ENCODE measurements around the gene ZNF681.
A peak's percentile ranks its signal among the peaks of the same experiment; 100 is the strongest.
"Not testable (repeated sequence)": the region's sequence is repeated elsewhere in the genome, so short reads cannot be mapped to it uniquely, and the experiment has no call there.

Gene ZNF681

DNA sequence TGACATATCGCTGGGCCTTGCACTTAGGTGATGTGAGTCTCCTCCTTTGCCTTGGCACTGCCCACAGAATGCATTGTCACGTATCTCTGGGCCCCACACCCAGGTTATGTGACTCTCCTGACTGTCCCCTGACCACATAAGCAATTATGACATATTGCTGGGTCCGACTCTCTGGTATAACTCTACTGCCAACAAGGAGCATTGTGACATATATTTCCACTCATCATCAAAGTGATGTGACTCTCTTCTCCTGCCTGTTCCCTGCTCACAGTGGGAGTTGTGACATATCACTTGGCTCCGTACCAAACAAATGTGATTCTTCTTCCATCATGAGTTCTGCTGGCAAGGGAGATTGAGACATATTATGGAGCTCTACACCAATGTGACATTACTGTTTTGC, 15.4 kb upstream of the ZNF681 start:
- no peak for DNase-seq (ENCODE audit: low spot score)

DNA sequence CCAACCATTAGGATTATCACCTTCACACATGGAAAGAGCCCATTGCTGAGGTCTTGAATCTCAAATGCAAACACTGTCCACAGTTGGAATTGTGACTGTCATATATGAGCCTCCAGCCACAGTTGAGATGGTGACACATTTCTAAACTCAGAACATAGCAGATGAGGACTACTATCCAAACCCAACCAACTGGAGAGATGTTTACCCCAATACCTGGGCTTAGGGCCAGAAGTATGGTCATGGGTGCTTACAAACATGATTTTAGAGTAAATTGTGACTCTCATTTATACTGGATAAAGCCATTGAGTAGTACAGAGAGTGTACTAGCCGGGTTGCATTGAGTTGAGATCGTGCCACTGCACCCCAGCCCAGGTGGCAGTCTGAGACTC, 14.0 kb upstream of the ZNF681 start:
- DNase-seq (ENCODE audit: low spot score): no peak

DNA sequence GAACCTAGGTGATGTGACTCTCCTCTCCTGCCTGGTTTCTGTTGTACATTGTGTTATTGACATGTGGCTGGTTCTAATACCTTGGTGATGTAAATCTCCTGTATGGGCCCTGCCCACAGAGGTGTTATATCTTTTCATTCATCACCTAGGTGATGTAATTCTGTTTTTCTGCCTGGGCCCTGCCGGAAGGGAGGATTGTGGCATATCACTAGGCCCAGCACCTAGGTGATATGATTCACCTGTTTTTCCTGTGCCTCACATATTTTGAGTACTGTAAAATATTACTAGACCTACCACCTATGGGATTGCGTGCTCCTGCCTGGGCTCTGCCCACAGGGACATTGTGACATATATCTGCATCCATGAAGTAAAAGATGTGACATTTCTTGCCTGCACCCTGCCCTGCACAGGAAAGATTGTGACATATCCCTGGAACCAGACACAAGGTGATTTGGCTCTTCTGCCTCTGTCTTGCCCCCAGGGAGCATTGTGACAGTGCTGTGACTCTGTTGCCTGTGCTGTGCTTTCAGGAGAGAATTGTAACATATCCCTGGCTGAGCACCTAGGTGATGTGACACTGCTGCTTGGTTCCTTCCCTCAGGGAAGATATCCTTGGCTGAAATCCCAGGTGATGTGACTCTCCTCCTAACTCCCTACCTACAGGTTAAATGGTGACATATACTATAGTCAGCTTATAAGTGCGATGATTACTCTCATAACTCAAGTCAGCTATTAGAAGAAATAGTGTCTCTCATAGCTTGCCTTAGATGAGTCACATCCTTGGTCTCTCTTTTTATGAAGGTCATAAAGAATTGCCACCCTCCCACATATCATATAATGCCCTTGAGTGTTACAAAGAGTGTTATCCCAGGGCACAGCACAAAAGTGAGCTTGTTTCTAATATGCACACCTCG, 13.3 kb upstream of the ZNF681 start:
- DNase-seq (ENCODE audit: low spot score): no peak

DNA sequence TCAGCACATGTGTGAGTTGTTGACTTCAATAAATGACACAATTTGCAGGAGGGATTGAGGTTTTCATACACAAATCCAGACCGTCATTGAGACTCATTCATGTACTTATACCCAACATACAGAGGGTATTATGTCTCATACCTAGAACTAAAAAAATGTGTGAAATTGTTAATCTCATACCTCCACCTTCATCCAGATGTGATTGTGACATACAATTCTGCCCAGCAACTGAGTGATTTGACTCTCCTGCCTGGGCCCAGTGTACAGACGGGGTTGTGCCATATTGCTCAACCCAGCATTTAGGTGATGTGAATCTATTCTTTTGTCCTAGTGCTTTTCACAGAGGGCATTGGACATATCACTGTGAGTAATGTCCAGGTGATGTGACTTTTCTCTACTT, 12.6 kb upstream of the ZNF681 start:
- no peak for DNase-seq (ENCODE audit: low spot score)

DNA sequence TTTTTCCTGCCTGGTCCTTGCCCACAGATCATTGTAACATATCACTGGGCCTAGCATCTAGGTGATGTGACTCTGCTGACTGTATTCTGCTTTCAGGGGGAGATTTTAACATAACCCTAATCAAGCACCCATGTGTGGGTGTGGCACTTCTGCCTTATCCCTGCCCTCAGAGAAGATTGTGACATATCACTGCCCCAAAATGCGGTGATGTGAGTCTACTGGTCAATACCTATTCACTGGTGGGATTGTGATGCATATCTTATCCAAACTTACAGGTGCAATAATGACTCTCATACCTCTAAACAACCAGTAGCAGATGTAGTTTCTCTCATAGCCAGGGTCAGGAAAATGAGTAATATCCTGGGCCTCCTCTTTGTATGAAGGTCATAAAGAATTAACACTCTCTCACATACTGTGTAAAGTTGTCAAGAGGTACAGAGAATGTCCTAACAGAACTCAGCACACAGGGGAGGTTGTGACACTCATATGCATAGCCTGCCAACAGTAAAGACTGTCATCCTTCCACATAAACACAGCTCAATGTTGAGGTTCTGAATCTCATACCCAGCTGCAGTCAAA, 12.1 kb upstream of the ZNF681 start:
- DNase-seq (ENCODE audit: low spot score): no peak

DNA sequence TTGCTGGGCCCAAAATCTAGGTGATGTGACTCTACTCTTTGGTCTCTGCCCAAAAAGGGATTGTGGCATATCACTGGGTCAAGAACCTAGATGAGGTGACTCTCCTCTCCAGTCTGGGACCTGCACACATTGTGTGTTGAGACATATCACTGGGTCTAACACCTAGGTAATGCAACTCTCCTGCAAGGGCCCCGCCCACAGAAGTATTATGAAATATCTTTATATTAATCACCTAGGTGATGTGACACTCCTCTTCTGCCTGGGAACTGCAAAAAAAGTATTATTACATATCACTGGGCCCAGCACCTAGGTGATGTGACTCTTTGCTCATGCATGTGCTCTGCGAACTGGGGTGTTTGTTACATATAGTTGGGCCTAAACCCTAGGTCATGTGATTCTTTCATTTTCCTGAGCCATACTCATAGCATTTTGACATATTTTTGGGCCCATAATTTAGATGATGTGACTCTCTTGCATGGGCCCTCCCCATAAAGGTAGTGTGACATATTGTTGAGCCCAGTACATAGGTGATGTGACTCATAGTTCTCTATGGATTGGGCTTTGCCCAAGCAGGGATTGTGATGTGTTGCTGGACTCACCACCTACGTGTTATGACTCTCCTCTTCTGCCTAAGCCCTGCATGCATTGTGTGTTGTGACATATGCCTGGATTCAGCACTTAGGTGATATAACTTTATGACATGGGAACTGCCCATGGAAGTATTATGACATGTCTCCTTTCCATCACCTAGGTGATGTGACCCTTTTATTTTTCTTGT, 11.2 kb upstream of the ZNF681 start:
- no peak for DNase-seq (ENCODE audit: low spot score)

DNA sequence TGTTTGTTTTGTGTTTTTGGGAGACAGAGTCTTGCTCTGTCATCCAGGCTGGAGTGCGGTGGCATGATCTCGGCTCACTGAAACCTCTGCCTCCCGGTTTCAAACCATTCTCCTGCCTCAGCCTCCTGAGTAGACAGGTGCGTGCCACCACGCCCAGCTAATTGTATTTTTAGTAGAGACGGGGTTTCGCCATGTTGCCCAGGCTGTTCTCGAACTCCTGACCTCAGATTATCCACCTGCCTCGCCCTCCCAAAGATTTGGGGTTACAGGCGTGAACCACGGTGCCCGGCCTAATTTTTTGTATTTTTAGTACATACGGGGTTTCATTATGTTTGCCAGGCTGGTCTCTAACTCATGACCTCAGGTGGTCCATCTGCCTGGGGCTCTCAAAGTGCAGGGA, 8.3 kb upstream of the ZNF681 start:
- DNase-seq (ENCODE audit: low spot score): no peak

DNA sequence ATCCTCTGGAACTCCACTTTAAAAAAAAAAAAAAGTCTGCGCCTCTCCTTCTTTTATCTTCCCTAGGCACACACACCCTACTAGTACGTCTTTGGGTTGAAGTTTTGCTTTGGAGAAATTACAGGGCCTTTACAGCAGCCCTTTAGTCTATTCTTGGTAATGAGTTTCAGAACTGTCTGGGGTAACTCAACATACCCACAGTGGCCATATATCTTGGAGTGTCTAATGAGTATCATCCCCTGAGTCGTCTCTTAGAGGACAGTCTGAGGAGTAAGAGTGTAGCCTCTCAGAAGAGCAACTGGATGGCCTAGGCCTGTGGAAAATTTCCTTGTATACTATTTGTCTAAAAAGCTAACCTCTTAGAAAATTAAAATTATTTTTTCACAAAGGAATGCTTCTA, 6.1 kb upstream of the ZNF681 start:
- no peak for DNase-seq (ENCODE audit: low spot score)

DNA sequence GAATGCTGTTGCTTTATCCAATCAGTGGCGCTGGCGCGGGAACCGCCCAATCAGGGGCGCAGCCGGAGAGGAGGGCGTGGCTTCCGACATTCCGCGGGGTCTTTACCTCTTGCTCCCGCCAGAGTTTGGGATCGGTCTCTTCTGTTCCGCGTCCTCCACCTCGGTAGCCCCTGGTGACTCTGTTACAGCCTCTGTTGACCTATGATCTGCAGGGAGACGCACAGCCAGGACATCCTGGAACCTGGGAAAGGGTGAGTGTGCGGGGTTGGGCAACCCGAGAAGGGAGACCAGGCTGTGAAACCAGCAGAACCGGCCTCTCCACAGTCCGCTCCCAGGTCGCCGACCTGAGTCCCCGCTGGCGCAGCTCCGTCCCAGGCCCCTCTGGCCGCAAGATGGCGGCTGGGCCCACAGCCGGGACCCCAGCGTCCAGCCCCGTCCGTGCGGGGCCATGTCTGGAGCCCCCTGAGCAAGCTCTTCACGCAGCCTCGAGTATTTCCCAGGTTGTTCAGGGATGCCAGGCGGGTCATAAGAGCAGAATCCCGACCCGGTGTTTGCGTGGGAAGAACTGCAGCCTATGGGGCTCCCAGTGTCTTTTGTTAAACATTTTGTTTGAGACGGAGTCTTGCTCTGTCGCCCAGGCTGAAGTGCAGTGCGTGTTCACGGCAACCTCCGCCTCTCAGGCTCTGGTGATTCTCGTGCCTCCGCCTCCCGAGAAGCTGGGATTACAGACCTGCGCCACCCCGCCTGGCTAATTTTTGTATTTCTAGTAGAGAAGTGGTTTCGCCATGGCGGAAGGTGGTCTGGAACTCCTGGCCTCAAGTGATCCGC, 4.4 kb upstream of the ZNF681 start:
- peak; percentile 84 for DNase-seq (ENCODE audit: low spot score)

DNA sequence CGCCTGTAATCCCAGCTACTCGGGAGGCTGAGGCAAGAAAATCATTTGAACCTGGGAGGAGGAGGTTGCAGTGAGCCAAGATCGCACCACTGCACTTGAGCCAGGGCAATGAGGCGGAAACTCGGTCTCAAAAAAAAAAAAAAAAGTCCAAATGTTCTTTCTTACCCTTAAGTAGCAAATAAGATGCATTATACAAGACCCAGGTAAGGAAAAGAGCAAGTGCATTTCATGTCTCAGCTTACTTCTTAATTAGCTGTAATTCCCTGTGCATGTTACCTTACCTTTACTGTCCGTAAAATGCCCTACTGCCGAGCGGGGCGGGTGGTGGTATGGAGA, 3.8 kb upstream of the ZNF681 start:
- DNase-seq (ENCODE audit: low spot score): no peak

DNA sequence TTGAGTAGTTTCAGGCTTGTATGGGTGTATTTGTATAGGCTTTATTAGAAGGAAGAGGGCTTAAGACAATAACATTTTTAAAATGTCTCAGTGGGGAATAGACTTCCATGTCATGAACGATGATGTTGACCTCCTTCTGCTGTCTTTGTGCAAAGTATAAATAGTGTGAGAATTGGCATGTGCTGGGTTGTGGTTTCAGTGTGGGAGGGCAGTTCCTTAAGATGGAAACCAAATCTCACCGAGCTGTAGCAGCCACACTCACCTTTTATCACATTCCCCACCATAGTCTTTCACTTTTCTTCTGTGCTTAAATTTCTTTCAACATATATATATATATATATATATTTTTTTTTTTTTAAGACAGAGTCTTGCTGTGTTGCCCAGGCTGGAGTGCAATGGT, 1.6 kb upstream of the ZNF681 start:
- not testable (repeated sequence) for DNase-seq (ENCODE audit: low spot score)

DNA sequence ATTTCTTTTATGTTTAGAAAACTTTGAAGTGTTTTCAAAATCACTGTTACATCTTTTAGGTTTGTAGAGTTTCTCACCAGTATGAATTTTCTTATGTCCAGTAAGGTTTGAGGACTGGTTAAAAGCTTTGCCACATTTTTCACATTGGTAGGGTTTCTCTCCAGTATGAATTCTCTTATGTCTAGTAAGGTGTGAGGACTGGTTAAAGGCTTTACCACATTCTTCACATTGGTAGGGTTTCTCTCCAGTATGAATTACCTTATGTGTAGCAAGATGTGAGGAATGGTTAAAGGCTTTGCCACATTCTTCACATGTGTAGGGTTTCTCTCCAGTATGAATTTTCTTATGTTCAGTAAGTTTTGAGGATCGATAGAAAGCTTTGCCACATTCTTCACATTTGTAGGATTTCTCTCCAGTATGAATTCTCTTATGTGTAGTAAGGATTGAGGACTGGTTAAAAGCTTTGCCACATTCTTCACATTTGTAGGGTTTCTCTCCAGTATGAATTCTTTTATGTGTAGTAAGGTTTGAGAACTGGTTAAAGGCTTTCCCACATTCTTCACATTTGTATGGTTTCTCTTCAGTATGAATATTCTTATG, 15.0 kb downstream of the ZNF681 start:
- DNase-seq (ENCODE audit: low spot score): not testable (repeated sequence)

DNA sequence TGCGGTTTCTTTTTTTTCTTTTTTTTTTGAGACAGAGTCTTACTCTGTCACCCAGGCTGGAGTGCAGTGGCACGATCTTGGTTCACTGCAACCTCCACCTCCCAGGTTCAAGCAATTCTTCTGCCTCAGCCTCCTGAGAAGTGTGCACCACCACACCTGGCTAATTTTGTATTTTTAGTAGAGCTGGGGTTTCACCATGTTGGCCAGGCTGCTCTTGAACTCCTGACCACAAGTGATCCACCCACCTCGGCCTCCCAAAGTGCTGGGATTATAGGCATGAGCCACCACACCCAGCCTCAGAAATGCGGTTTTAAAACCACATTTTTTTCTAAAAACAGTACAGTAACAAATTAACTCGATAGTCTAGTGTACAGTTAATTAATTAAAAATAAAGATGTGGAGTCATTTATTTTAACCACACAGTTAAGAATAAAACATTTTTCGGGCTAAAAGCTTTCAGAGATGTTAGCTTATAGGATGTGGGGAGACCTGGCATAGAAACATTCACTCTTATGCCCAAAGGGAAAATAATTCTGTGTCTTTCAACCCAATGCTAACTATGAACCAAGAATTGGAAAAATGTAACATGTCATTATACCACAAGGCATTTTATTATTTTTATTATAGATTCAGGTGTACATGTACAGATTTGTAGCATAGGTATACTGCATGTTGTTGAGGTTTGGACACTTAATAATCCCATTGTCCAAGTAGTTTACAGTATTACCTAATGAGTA, 27.8 kb downstream of the ZNF681 start:
- not testable (repeated sequence) for DNase-seq (ENCODE audit: low spot score)

DNA sequence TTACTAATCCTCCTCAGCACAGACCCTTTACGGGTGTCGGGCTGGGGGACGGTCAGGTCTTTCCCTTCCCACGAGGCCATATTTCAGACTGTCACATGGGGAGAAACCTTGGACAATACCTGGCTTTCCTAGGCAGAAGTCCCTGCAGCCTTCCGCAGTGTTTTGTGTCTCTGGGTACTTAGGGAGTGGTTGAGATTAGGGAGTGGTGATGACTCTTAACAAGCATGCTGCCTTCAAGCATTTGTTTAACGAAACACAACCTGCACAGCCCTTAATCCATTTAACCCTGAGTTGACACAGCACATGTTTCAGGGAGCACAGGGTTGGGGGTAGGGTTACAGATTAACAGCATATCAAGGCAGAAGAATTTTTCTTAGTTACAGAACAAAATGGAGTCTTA, 34.5 kb downstream of the ZNF681 start:
- not testable (repeated sequence) for DNase-seq (ENCODE audit: low spot score)

DNA sequence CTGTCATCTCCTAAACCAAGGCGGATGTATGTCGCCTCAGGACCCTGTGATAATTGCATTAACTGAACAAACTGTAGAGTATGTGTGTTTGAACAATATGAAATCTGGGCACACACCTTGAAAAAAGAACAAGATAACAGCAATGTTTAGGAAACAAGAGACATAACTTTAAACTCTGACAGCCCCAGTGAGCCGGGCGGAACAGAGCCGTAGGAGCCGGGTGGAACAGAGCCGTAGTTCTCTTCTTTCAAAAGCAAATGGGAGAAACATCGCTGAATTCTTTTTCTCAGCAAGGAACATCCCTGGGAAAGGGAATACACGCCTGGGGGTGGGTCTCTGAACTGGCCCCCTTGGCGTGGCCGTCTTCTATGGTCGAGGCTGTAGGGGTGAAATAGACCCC, 39.9 kb downstream of the ZNF681 start:
- no peak for DNase-seq (ENCODE audit: low spot score)

DNA sequence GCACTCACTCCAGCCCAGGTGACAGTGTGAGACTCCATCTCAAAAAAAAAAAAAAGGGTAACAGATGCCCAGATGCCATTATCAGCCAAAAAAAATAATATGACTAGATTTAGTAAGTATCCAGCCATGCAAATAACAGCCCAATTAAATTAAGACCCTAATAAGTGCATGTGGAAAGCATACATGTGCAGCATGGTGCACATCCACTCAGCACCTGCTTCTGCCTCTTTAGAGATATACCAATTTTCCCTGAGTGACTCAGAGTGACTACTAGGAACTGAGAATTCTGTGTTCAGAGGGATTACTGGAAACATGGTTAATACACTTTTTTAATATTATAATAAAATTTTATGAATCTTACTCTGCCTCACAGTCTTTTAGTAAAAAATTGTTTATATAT, 41.9 kb downstream of the ZNF681 start:
- DNase-seq (ENCODE audit: low spot score): no peak

DNA sequence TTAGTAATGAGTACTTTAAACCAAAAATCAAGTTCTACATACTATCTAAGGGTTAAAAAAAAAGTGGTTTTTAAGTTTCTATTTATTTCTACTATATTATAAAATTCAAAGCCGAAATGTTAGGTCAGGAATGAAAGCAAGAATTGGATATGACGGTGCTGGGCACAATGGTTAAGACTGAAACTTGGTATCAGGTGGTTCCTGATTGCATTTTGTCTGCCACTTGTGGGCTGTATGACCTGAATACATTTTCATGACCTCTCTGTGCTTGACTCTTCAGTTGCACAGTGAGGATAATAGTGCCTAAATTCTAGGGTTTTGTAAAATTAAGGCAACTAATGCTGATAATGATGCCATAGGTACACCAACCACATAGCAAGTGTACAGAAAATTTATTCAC, 49.3 kb downstream of the ZNF681 start:
- DNase-seq (ENCODE audit: low spot score): no peak

DNA sequence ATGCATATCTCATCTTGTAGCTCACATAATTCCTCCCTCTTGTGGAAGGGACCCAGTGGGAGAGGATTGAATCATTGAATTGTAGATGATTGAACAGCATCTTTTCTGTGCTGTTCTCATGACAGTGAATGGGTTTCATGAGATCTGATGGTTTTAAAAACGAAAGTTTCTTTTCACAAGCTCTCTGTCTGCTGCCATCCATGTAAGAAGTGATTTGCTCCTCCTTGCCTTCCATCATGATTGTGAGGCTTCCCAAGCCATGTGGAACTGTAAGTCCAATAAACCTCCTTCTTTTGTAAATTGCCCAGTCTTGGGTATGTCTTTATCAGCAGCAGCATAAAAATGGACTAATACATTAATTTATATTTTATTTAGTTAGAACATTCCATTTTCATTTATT, 52.0 kb downstream of the ZNF681 start:
- no peak for DNase-seq (ENCODE audit: low spot score)

DNA sequence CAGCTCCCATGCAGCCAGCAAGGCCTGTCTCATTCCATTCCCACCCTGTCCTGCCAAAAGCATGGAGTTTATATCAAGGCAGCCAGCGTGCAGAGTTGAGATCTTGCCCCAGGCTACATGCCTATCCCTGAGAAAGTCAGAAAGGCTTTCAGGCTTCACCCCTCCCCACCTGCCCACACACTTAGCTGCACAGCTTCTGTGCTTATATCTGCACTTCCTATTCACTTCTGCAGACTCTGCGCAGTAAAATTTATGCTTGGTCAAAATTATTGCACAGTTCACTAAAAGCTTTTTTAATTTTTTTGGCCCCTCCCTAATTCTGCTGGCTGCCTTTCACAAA, 59.2 kb downstream of the ZNF681 start:
- DNase-seq (ENCODE audit: low spot score): no peak

DNA sequence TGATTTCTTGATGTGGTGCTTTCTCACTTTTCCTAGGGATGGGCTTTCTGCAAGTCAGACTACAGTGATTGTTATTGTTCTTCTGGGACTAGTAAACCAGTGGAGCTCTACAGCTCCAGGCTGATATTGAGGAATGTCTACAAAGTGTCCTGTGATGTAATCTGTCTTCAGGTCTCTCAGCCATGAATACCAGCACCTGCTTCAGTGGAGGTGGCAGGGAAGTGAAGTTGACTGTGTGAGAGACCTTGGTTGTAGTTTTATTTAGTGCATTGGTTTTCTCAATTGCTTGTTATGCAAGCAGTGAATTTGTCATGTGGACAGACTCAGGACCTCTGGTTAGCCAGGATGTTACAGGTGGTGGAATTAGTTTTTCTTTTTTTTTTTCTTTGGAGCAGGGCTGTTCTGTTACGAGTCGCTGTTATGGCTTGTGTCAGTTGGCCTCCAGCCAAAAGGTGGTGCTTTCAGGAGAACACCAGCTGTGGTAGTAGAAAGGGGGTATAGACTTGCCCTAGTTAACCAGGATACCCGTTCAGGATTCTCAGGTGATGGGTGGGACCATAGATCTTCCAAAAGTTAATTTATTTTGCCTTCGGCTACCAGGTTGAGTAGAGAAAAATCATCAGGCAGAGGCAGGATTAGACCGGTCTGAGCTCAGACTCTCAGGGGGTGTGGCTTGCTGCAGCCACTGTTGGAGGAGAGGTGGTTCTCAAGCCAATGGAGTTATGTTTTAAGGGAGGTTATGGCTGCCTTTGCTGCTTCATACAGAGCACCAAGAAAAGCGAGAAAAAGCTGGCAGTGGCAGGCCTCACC, 59.8 kb downstream of the ZNF681 start:
- DNase-seq (ENCODE audit: low spot score): no peak

Data from CD4-positive, alpha-beta T cell treated with Interleukin-15 for 4 hours (primary cell).